WI38 (cell line): ENCODE measurements around the gene TBC1D20.

Experiments
- H3K4me3 ChIP-seq: 2 replicates; pipeline ENCODE4 v1.5.1; 2011; ENCODE audit warnings: low read depth, mild to moderate bottlenecking, control low read depth, low read length
- CTCF ChIP-seq: IDR thresholded peaks from 2 replicates; pipeline ENCODE4 v1.5.1; 2012; ENCODE audit warnings: low read depth, mild to moderate bottlenecking, control low read depth, low read length

Gene TBC1D20

GRCh38 chr20:497979-498378 is 35.6 kb upstream of the TBC1D20 start:
- TF ChIP-seq CTCF = no peak
- H3K4me3 ChIP-seq = no peak overlapping the region

GRCh38 chr20:496126-496696 is 33.9 kb upstream of the TBC1D20 start:
- TF ChIP-seq CTCF = no peak

GRCh38 chr20:492159-492558 is 29.8 kb upstream of the TBC1D20 start:
- no peak for TF ChIP-seq CTCF
- no peak overlapping the region for H3K4me3 ChIP-seq

More at GRCh38 chr20:496126-496696, 33.9 kb upstream of the TBC1D20 start:
- H3K4me3 ChIP-seq = no peak overlapping the region

- TF ChIP-seq CTCF = no peak
- H3K4me3 ChIP-seq = no peak overlapping the region
Observed at GRCh38 chr20:487655-488054, 25.3 kb upstream of the TBC1D20 start.

GRCh38 chr20:483815-484644 is 21.7 kb upstream of the TBC1D20 start:
- H3K4me3 ChIP-seq = no peak overlapping the region
- TF ChIP-seq CTCF = no peak

- TF ChIP-seq CTCF = no peak
Observed at GRCh38 chr20:481167-481566, 18.8 kb upstream of the TBC1D20 start.

GRCh38 chr20:480044-480443 is 17.7 kb upstream of the TBC1D20 start:
- TF ChIP-seq CTCF = no peak
- no peak overlapping the region for H3K4me3 ChIP-seq

More at GRCh38 chr20:481167-481566, 18.8 kb upstream of the TBC1D20 start:
- no peak overlapping the region for H3K4me3 ChIP-seq
